HG03097 (cell line): ENCODE results near the gene HDHD3.

ENCODE experiments used
- ATAC-seq: cut with Tn5 transposase; IDR thresholded peaks from one replicate; pipeline ENCODE4 v1.9.1; 2021; ENCODE audit not compliant: unreplicated experiment, low FRiP score

Gene HDHD3

DNA sequence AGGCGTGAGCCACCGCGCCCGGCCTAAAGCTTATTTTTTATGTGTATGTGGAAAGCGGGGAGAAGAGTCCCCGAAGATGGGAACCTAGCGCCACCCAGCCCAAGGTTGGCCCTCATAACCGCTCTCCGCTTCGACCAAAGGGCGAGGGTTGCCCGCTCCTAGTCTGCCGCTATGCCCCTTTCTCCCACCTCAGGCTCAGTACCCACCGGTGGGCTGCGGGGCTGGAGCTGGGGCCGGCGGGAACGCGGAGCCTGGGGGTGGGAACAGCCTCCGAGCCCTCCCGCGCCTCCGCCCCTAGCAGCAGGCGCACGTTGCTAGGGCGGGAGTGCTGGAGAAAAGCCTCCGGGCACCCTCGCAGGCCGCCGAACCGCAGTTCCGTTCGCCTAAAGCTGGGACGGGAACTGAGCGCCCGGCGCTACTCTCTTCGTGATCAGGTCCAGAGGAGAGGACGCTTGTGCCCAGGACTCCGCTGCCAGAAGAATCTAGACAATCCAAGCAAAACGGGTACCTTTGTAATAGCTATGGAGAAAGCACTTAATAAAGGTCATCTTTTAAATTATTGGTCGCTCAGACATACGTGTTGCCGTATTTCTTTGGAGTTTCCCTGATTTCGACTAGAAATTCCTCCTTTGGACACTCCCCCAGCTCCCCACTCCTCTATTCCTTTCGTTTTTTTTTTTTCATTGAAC lies 36.6 kb downstream of the HDHD3 start, which contains the start of gene WDR31:
Gene WDR31 (minus strand): TSS at position 265 of the 689 bp plus-strand sequence. CDS start 8,253 bp downstream, outside the sequence.
- ATAC-seq, result peak; percentile 96

DNA sequence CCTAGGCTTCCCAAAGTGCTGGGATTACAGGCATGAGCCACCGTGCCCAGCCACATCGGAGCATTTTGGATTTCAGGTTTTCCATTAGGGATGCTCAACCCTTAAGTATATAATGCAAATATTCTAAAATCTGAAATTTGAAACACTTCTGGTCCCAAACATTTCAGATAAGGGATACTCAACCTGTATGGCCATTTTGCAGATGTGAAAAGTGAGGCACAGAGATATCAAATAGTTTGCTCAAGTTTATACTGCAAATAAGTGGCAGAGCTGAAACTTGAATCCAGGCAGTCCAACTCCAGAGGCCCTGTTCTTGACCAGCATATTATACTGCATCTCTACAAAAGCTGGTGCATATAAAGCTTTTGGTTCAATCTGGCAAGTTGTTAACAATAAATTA lies 39.1 kb downstream of the HDHD3 start:
- ATAC-seq, result no peak

DNA sequence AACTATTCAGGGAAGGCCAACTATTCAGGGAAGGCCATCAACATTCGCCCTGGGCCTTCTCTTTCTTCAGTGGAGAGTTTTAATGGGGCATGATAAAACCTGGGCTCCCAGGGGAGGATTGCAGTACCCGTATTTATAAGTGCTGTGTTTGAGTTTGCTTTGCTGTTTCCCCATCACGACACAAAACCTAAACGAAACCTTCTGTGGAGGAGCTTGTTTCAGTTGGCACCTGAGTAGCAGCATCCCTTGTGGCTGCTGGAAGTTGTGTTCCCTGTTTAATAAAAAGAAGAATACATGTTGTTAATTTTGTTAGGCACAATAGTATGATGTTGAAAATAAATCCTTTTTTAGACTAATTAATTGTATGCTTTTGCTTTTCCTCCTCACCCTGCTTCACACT lies 45.0 kb downstream of the HDHD3 start:
- ATAC-seq, result no peak

DNA sequence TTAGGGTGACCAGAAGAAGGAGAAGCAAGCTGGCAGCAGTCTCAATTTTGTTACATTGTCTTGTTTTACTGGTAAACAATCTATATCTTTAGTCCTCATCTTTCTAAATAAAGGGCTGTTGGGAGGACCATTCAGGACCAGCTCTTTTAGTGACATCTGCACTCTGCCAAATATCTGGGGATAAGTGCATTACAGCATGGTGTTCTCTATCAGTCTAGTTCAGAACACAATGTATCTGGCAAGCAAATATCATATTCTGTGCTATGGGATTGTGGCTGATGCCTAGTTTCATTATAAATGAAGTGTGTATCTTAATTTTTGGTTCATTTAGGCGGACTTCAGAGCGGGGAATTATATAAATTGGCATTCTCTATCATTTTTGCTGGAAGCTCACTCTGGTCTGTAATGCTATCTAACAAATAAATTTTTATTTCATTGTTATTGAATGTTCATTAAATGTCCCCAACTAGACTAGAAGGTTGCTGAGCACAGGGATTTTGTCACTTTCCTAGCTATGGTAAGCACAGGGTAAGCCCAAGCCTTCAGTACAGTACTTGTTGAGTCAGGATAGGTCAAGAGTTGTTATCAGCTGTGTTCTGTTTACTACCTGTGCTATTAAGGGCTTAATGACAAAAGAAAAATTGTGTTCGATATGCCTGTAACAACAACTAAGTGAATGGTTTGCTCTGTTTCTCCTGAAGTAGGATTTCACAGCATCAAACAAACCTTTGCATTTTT lies 48.6 kb downstream of the HDHD3 start:
- ATAC-seq, result no peak

DNA sequence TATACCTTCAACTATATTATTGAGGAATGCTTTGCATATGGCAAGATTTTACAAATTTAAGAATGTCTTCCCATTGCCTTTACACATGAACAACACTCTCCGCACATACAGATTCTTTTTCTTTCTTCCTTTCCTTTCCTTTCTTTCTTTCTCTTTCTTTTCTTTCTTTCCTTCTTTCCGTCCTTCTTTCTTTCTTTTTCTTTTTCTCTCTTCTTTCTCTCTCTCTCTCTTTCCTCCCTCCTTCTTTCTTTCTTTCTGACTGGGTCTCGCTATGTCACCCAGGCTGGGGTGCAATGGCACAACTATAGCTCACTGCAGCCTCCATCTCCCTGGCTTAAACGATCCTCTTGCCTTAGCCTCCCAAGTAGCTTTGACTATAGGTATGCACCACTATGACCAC lies 50.6 kb downstream of the HDHD3 start:
- no peak for ATAC-seq
